ENCODE measurements around the gene NCAM2. TPM values are rescaled to one million over a fixed set of nuclear protein-coding genes. Genes with fewer than 3 reads are reported as not detected.

NCAM2 gene
- total and polyA plus RNA-seq, 2 of the 4 experiments (the other 2 are of a cell fraction) = 2.7 to 5.0 TPM

DNA sequence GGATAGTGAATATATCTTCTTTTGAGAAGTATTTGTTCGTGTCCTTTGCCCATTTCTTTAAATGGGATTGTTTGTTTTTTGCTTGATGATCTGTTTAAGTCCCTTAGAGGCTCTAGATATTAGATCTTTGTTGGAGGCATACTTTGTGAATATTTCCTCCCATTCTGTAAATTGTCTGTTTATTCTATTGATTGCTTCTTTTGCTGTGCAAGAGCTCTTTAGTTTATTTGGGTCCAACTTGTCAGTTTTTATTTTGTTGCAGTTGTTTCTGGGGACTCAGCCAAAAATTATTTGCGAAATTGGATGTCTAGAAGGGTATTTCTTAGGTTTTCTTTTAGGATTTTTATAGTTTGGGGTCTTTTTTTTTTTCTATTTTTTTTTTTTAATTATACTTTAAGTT lies 302.8 kb downstream of the NCAM2 start:
- Histone ChIP-seq H2AFZ (replicated peaks; ENCODE audit: low read length, poor library complexity) (no peak overlapping the region), H3K27ac (ENCODE audit: insufficient read depth, low read length) (no peak overlapping the region), H3K9me3 (ENCODE audit: control insufficient read depth, insufficient read depth, low read length) (no peaks in the 10 kb centered on the region), H2BK15ac (ENCODE audit: low read depth, low read length) (no peak overlapping the region), H2BK5ac (ENCODE audit: low read depth, low read length, poor library complexity, severe bottlenecking) (no peak overlapping the region), H3K79me1 (ENCODE audit: low read depth in 1 of 2, low read length in 2 of 2) (no peaks in the 10 kb centered on the region), H3K56ac (ENCODE audit: extremely low read depth, insufficient read depth, low read length) (no peak overlapping the region), H3K9ac (ENCODE audit: low read depth, low read length) (no peak overlapping the region), H3K23ac (ENCODE audit: low read depth, low read length) (no peak overlapping the region), H2AK5ac (ENCODE audit: low read depth, low read length) (no peak overlapping the region), H3K27me3 (ENCODE audit: control insufficient read depth, insufficient read depth, low read length) (no peaks in the 10 kb centered on the region), H3K4me2 (ENCODE audit: low read depth, low read length) (no peak overlapping the region), H4K91ac (ENCODE audit: insufficient read depth, low read depth, low read length) (no peak overlapping the region), H3K36me3 (ENCODE audit: control insufficient read depth, insufficient read depth, low read length) (no peaks in the 10 kb centered on the region), H3K4me1 (ENCODE audit: control insufficient read depth, insufficient read depth, low read length) (no peaks in the 10 kb centered on the region), H4K5ac (ENCODE audit: low read depth, low read length) (no peak overlapping the region), H3K14ac (replicated peaks; ENCODE audit: low read depth, low read length) (no peak overlapping the region), H3K4me3 (ENCODE audit: insufficient read depth, low read depth, low read length) (no peak overlapping the region), H2BK120ac (ENCODE audit: low read depth, low read length) (no peak overlapping the region), H3K18ac (ENCODE audit: low read depth, low read length) (no peak overlapping the region), H4K8ac (ENCODE audit: low read depth in 2 of 2, low read length in 2 of 2) (no peak overlapping the region), H2AK9ac (replicated peaks; ENCODE audit: low read depth, low read length, poor library complexity) (no peak overlapping the region), H4K20me1 (ENCODE audit: insufficient read depth, low read length) (no peaks in the 10 kb centered on the region), H3K9me1 (ENCODE audit: insufficient read depth, low read length) (no peaks in the 10 kb centered on the region), H3K4ac (ENCODE audit: low read depth, low read length) (no peak overlapping the region), H2BK20ac (ENCODE audit: low read depth, low read length) (no peak overlapping the region)
- dilution Hi-C loops (cut with HindIII; ENCODE audit: low sequenced_read_pairs, unreplicated experiment) = no loop called here
- POLR2A ChIA-PET (ENCODE audit: unreplicated experiment) = no interaction called here
- ATAC-seq (ENCODE audit: low read depth) = no peak
- TF ChIP-seq POLR2A (IDR thresholded peaks at IDR 0.05; ENCODE audit: low read depth, low read length) (no peak), RCOR1 (IDR thresholded peaks at IDR 0.05; ENCODE audit: insufficient replicate concordance, low read length) (no peak)
- DNase-seq = no peak
- WGBS, 2 experiments (ENCODE audit: extremely low coverage in 2 of 2, insufficient read length in 1 of 2) = no CpG with 5 or more reads among the region's 2 CpGs
- in situ Hi-C loops (cut with MboI; ENCODE audit: low sequenced_read_pairs) = no loop called here
- no TSS peak for BruUV-seq (replicated peaks)
- CTCF ChIA-PET = no interaction called here
- intact Hi-C loops (cut with micrococcal nuclease) = no loop called here
